Fibroblast of mammary gland (primary cell): Measurements from ENCODE around the gene PRR16.
A peak's percentile ranks its signal among the peaks of the same experiment; 100 is the strongest.

Experiments used
- DNase-seq: peaks from one replicate; pipeline ENCODE4 v3.0.0-alpha.2; 2010; ENCODE audit warnings: low read depth
- H3K4me3 ChIP-seq: 2 replicates; pipeline ENCODE4 v1.5.1; 2011; ENCODE audit warnings: low read depth, mild to moderate bottlenecking, low read length, moderate library complexity; ENCODE audit not compliant: control insufficient read depth
- CTCF ChIP-seq: conservative IDR thresholded peaks from 2 replicates; pipeline ENCODE4 v1.5.1; 2011; ENCODE audit warnings: low read depth, low read length, inconsistent platforms; ENCODE audit not compliant: control insufficient read depth, insufficient read depth

PRR16 gene

GRCh38 chr5:120615967-120616645, 152.0 kb downstream of the PRR16 start:
- peak; percentile 92 for DNase-seq
- H3K4me3 ChIP-seq = no peak overlapping the region
- TF ChIP-seq CTCF = no peak

- TF ChIP-seq CTCF = no peak
- no peak for DNase-seq
- H3K4me3 ChIP-seq = no peak overlapping the region
Observed at GRCh38 chr5:120621339-120621738, 157.2 kb downstream of the PRR16 start.

GRCh38 chr5:120624021-120624563, 160.0 kb downstream of the PRR16 start:
- peak; percentile 52 for DNase-seq
- no peak overlapping the region for H3K4me3 ChIP-seq
- no peak for TF ChIP-seq CTCF

- no peak for TF ChIP-seq CTCF
- DNase-seq = peak; percentile 15
- H3K4me3 ChIP-seq = no peak overlapping the region
Observed at GRCh38 chr5:120628156-120628555, 164.1 kb downstream of the PRR16 start.

- H3K4me3 ChIP-seq = no peak overlapping the region
- DNase-seq = no peak
- TF ChIP-seq CTCF = no peak
Observed at GRCh38 chr5:120630550-120630949, 166.4 kb downstream of the PRR16 start.

GRCh38 chr5:120631611-120632010, 167.5 kb downstream of the PRR16 start:
- no peak for DNase-seq
- no peak for TF ChIP-seq CTCF

GRCh38 chr5:120632430-120632829, 168.3 kb downstream of the PRR16 start:
- H3K4me3 ChIP-seq = no peak overlapping the region
- TF ChIP-seq CTCF = no peak
- no peak for DNase-seq

More at GRCh38 chr5:120631611-120632010, 167.5 kb downstream of the PRR16 start:
- H3K4me3 ChIP-seq = no peak overlapping the region
